NCI-H2107 treated with DMSO at 0.1 percent for 48 hours (cell line): Measurements from ENCODE around the gene AOPEP.

Experiments
- DNase-seq: peaks from one replicate; lab custom pipeline; 2025; ENCODE audit not compliant: unreplicated experiment; lab: John Stamatoyannopoulos, UW

AOPEP gene

GRCh38 chr9:94911986-94912635 lies 185.6 kb downstream of the AOPEP start:
- no peak for DNase-seq

GRCh38 chr9:94912700-94913249 lies 186.3 kb downstream of the AOPEP start:
- no peak for DNase-seq

- DNase-seq: no peak
These were observed 187.1 kb downstream of the AOPEP start for GRCh38 chr9:94913550-94913949.

- no peak for DNase-seq
These were observed 189.3 kb downstream of the AOPEP start for GRCh38 chr9:94915476-94916450.

GRCh38 chr9:94916956-94917355 lies 190.5 kb downstream of the AOPEP start:
- no peak for DNase-seq

- DNase-seq: no peak
These were observed 191.7 kb downstream of the AOPEP start for GRCh38 chr9:94918038-94918753.

- no peak for DNase-seq
These were observed 193.0 kb downstream of the AOPEP start for GRCh38 chr9:94919376-94920098.

- no peak for DNase-seq
These were observed 194.1 kb downstream of the AOPEP start for GRCh38 chr9:94920420-94921091.

- DNase-seq: no peak
These were observed 194.6 kb downstream of the AOPEP start for GRCh38 chr9:94921092-94921471.

GRCh38 chr9:94921656-94922055 lies 195.2 kb downstream of the AOPEP start:
- no peak for DNase-seq

GRCh38 chr9:94922098-94922607 lies 195.7 kb downstream of the AOPEP start:
- no peak for DNase-seq

- DNase-seq: no peak
These were observed 196.2 kb downstream of the AOPEP start for GRCh38 chr9:94922691-94923107.

- no peak for DNase-seq
These were observed 197.0 kb downstream of the AOPEP start for GRCh38 chr9:94923326-94924089.

GRCh38 chr9:94925751-94926430 lies 199.4 kb downstream of the AOPEP start:
- no peak for DNase-seq

GRCh38 chr9:94926431-94926800 lies 199.9 kb downstream of the AOPEP start:
- DNase-seq: no peak

GRCh38 chr9:94927048-94927761 lies 200.7 kb downstream of the AOPEP start:
- no peak for DNase-seq

GRCh38 chr9:94927762-94928670 lies 201.5 kb downstream of the AOPEP start:
- no peak for DNase-seq
